Karpas-422 (cell line): ENCODE results near the gene TXNDC11. TPM values are rescaled to one million over a fixed set of nuclear protein-coding genes. Genes with fewer than 3 reads are reported as not detected.

Experiments used
- DNase-seq: peaks from one replicate; pipeline ENCODE4 v3.0.0-alpha.2; 2015
- H2AFZ ChIP-seq: fragments of 200-600 bp; sonication (generic); 2 replicates; pipeline ENCODE4 v1.6.1; 2014; ENCODE audit warnings: antibody characterized with exemption, low read length, mixed read lengths
- H3K27ac ChIP-seq: fragments of 200-600 bp; sonication (generic); 2 replicates; pipeline ENCODE4 v1.5.1; 2014; ENCODE audit warnings: mild to moderate bottlenecking, low read length, moderate library complexity
- H3K27me3 ChIP-seq: fragments of 200-600 bp; sonication (generic); 2 replicates; pipeline ENCODE4 v1.6.1; 2014; ENCODE audit warnings: low read length, mixed read lengths
- H3K36me3 ChIP-seq: fragments of 200-600 bp; sonication (generic); 2 replicates; pipeline ENCODE4 v1.6.1; 2014; ENCODE audit warnings: low read length, mixed read lengths; ENCODE audit not compliant: insufficient read depth
- H3K4me1 ChIP-seq: fragments of 200-600 bp; sonication (generic); 2 replicates; pipeline ENCODE4 v1.6.1; 2014; ENCODE audit warnings: mild to moderate bottlenecking, low read length, mixed read lengths
- H3K4me2 ChIP-seq: fragments of 200-600 bp; sonication (generic); 2 replicates; pipeline ENCODE4 v1.6.1; 2014; ENCODE audit warnings: low read length, low read depth, mild to moderate bottlenecking; ENCODE audit not compliant: poor library complexity, severe bottlenecking
- H3K4me3 ChIP-seq: fragments of 200-600 bp; sonication (generic); 2 replicates; pipeline ENCODE4 v1.5.1; 2014; ENCODE audit warnings: mild to moderate bottlenecking, antibody characterized with exemption, low read length, mixed read lengths
- H3K79me2 ChIP-seq: fragments of 200-600 bp; sonication (generic); 2 replicates; pipeline ENCODE4 v1.6.1; 2014; ENCODE audit warnings: mild to moderate bottlenecking, low read length, mixed read lengths
- H3K9ac ChIP-seq: fragments of 200-600 bp; sonication (generic); 2 replicates; pipeline ENCODE4 v1.6.0; 2014; ENCODE audit warnings: low read length
- H3K9me2 ChIP-seq: fragments of 200-600 bp; sonication (generic), shearing (Covaris generic); replicated peaks from 2 replicates; pipeline ENCODE4 v1.6.0; 2014; ENCODE audit warnings: mild to moderate bottlenecking, low read length, moderate library complexity; ENCODE audit not compliant: insufficient read depth
- H3K9me3 ChIP-seq: fragments of 300-700, 200-600 bp; sonication (generic); 2 replicates; pipeline ENCODE4 v1.6.1; 2014; ENCODE audit warnings: low read length, mixed read lengths
- H4K20me1 ChIP-seq: fragments of 200-600 bp; sonication (generic); 2 replicates; pipeline ENCODE4 v1.6.1; 2014; ENCODE audit warnings: mild to moderate bottlenecking, antibody characterized with exemption, low read length, low read depth; ENCODE audit not compliant: insufficient read depth
- total RNA-seq: library from RNA; depleted of rRNA; stranded (reverse); fragments of >200 nt; shearing (Covaris generic); gene quantifications from 2 replicates; pipeline ENCODE4 v1.2.3, GENCODE V29; 2014; ENCODE audit warnings: low replicate concordance

TXNDC11 gene
- total RNA-seq, 1 experiment from 2014 or later, result 28.5 TPM

GRCh38 chr16:11670171-11671131 lies 72.2 kb downstream of the TXNDC11 start:
- Histone ChIP-seq H3K27me3 (no peaks in the 10 kb centered on the region), H3K36me3 (no peaks in the 10 kb centered on the region), H3K4me3 (peak overlapping the region; percentile 79; the same call in 1 of the 2 replicates), H3K4me2 (peak overlapping the region; percentile 71), H4K20me1 (peaks cover 6% of the 10 kb centered on the region; the same call in 1 of the 2 replicates), H3K79me2 (no peaks in the 10 kb centered on the region), H3K4me1 (peaks cover 50% of the 10 kb centered on the region), H3K9me2 (no peaks in the 10 kb centered on the region), H2AFZ (no peak overlapping the region), H3K27ac (no peak overlapping the region), H3K9me3 (no peaks in the 10 kb centered on the region), H3K9ac (peak overlapping the region; percentile 65)
- no peak for DNase-seq

DNA sequence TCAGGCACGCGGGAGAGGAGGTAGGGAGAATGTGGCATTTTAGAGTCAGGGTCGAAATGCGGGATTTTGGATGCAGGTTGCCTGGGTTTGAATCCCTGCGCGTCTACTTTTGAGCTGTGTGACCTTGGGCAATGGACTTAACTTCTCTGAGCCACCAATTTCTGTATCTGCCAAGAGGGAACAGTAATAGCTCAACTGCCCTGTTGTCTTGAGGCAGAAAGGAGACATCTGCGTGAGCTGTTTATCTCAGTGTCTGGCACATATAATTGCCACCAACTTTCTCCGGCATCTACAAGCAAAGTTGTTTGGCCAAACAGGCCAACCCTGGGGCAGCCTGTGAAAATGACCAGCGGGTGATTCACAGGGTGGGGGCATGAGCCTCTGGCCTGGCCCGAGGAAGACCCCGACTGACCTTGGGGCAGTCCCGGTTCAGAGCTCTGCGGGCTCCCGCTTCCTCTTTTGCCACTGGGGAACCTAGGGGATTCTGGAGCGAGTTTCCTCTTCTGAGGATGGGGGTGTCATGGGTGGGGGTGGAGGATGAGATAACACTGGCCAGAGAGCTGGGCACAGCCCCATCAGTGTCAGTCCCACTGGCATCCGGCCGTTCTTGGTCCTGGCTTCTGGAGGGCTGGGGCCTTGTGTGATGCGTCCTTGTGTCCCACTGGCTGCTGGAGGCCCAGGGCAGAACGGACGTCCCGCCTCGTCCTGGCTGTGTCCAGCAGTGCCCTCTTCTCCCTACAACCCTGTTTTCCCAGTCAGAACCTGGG lies 73.1 kb downstream of the TXNDC11 start:
- no peaks in the 10 kb centered on the region for H3K9me3 ChIP-seq
- H3K9me2 ChIP-seq, result no peaks in the 10 kb centered on the region
- H3K27ac ChIP-seq, result no peak overlapping the region
- H3K4me1 ChIP-seq, result peaks cover 59% of the 10 kb centered on the region
- H3K9ac ChIP-seq, result peak overlapping the region; percentile 65
- H3K36me3 ChIP-seq, result no peaks in the 10 kb centered on the region
- H3K27me3 ChIP-seq, result no peaks in the 10 kb centered on the region
- DNase-seq, result peak; percentile 67
- peak overlapping the region; percentile 71 for H3K4me2 ChIP-seq
- H2AFZ ChIP-seq, result no peak overlapping the region
- peak overlapping the region; percentile 79 for H3K4me3 ChIP-seq
- peaks cover 6% of the 10 kb centered on the region; the same call in 1 of the 2 replicates for H4K20me1 ChIP-seq
- no peaks in the 10 kb centered on the region for H3K79me2 ChIP-seq

GRCh38 chr16:11668623-11669379 lies 73.9 kb downstream of the TXNDC11 start:
- Histone ChIP-seq H3K79me2 (no peaks in the 10 kb centered on the region), H3K4me2 (peak overlapping the region; percentile 71), H3K4me1 (peaks cover 63% of the 10 kb centered on the region), H3K4me3 (peak overlapping the region; percentile 79), H3K27me3 (no peaks in the 10 kb centered on the region), H3K27ac (no peak overlapping the region), H3K9me3 (no peaks in the 10 kb centered on the region), H3K9ac (peak overlapping the region; percentile 65), H3K9me2 (no peaks in the 10 kb centered on the region), H4K20me1 (peaks cover 6% of the 10 kb centered on the region; the same call in 1 of the 2 replicates), H3K36me3 (no peaks in the 10 kb centered on the region), H2AFZ (no peak overlapping the region)
- DNase-seq, result no peak

- Histone ChIP-seq H3K9ac (peak within 1 kb of the TSS; percentile 65), H3K4me2 (peak within 1 kb of the TSS; percentile 71), H3K79me2 (no peaks in the 10 kb centered on the region), H3K4me3 (peak within 1 kb of the TSS; percentile 79), H3K4me1 (peaks cover 59% of the 10 kb centered on the region), H3K27ac (no peak within 1 kb of the TSS), H3K27me3 (no peaks in the 10 kb centered on the region), H3K9me3 (no peaks in the 10 kb centered on the region), H2AFZ (no peak within 1 kb of the TSS; the same call in 1 of the 2 replicates), H4K20me1 (peaks cover 6% of the 10 kb centered on the region; the same call in 1 of the 2 replicates), H3K9me2 (no peaks in the 10 kb centered on the region), H3K36me3 (no peaks in the 10 kb centered on the region)
- peak; percentile 95 for DNase-seq
Measured at GRCh38 chr16:11667824-11668622, 74.6 kb downstream of the TXNDC11 start, which contains the start of gene SNN. TSS of gene SNN (plus strand) at chr16:11668455. CDS start at chr16:11676060, 7,605 bp downstream.

GRCh38 chr16:11667221-11667823 lies 75.3 kb downstream of the TXNDC11 start:
- no peaks in the 10 kb centered on the region for H3K79me2 ChIP-seq
- no peaks in the 10 kb centered on the region for H3K27me3 ChIP-seq
- H3K4me3 ChIP-seq, result no peak overlapping the region
- H3K9me3 ChIP-seq, result no peaks in the 10 kb centered on the region
- no peak overlapping the region for H3K4me2 ChIP-seq
- peaks cover 52% of the 10 kb centered on the region for H3K4me1 ChIP-seq
- H3K27ac ChIP-seq, result no peak overlapping the region
- peaks cover 6% of the 10 kb centered on the region; the same call in 1 of the 2 replicates for H4K20me1 ChIP-seq
- no peaks in the 10 kb centered on the region for H3K36me3 ChIP-seq
- no peak overlapping the region for H2AFZ ChIP-seq
- no peak overlapping the region for H3K9ac ChIP-seq
- no peaks in the 10 kb centered on the region for H3K9me2 ChIP-seq
- no peak for DNase-seq

DNA sequence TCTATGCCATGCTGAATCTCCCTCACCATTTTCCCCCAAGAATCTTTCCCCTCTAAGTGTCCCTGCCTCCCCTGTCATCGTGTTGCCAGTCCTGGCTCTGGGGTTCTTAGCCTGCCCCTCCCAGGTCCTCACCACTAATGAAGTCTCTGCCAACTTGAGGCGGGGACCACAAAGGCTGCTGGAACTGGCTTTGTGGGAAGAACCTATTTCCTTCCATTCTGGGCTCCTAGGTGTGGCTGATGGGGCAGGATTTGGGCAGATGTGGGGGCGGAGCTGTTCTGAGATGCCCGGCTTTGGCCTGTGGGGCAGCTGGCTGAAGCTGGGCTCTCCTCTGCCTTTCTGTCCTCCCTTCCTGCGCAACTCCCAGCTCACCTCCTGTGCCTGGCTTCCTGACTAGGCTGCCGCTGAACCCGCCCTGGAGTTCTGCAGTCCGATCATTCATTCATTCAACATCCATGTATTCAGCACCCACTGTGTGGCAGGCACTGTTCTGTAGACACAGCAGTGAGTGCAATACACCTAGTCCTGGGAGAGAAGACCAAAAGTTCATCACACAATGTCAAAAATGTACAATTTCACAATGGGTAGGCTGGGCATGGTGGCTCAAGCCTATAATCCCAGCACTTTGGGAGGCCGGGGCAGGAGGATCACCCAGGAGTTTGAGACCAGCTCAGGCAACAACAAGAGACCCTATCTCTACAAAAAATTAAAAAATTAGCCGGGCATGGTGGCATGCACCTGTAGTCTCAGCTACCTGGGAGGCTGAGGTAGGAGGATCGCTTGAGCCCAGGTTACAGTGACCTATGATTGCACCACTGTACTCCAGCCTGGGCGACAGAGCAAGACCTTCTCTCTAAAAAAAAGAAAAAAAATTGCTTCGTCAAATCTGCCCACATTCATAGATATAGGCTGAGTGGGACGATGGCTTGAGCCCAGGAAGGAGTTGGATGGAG lies 76.3 kb downstream of the TXNDC11 start:
- Histone ChIP-seq H3K4me2 (no peak overlapping the region), H3K36me3 (no peaks in the 10 kb centered on the region), H3K4me1 (peaks cover 43% of the 10 kb centered on the region), H3K4me3 (no peak overlapping the region), H2AFZ (no peak overlapping the region), H3K9ac (no peak overlapping the region), H3K27me3 (no peaks in the 10 kb centered on the region), H3K27ac (no peak overlapping the region), H3K9me3 (no peaks in the 10 kb centered on the region), H3K79me2 (no peaks in the 10 kb centered on the region), H4K20me1 (peaks cover 6% of the 10 kb centered on the region; the same call in 1 of the 2 replicates), H3K9me2 (no peaks in the 10 kb centered on the region)
- no peak for DNase-seq
